Spleen (tissue), 7 donors: ENCODE data around the gene SACS.

ENCODE experiments used
- POLR2A ChIP-seq, 3 donors: fragments of 450-650 bp; IDR thresholded peaks; one replicate each; pipeline ENCODE4 v1.5.1; 2017; ENCODE audit warnings: antibody characterized with exemption in 3 of 3, mild to moderate bottlenecking in 1 of 3
- TF ChIP-seq, protein P1 (sequence below), 11 experiments: fragments of 200-600 bp in 7 of 11; fragments of 450-650 bp in 4 of 11; sonication (generic) in 4 of 11; IDR thresholded peaks in 8 of 11; conservative IDR thresholded peaks in 3 of 11; 1 replicate in 7 of 11; 2 replicates in 4 of 11; pipeline versions ENCODE4 v1.4.0 to v1.8.0; 2016 to 2021; ENCODE audit warnings: antibody characterized with exemption in 11 of 11, inconsistent platforms in 4 of 11, mild to moderate bottlenecking in 1 of 11
- donor health status: DM: no; HTN: no; CAD: no; lungs with moderate emphysema.
- donor health status: DM: no; HTN: no; CAD: no.
- donor health status: DM: no; HTN: no; CAD: no.

- TF ChIP-seq, protein P1, sequence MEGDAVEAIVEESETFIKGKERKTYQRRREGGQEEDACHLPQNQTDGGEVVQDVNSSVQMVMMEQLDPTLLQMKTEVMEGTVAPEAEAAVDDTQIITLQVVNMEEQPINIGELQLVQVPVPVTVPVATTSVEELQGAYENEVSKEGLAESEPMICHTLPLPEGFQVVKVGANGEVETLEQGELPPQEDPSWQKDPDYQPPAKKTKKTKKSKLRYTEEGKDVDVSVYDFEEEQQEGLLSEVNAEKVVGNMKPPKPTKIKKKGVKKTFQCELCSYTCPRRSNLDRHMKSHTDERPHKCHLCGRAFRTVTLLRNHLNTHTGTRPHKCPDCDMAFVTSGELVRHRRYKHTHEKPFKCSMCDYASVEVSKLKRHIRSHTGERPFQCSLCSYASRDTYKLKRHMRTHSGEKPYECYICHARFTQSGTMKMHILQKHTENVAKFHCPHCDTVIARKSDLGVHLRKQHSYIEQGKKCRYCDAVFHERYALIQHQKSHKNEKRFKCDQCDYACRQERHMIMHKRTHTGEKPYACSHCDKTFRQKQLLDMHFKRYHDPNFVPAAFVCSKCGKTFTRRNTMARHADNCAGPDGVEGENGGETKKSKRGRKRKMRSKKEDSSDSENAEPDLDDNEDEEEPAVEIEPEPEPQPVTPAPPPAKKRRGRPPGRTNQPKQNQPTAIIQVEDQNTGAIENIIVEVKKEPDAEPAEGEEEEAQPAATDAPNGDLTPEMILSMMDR (IDR thresholded peaks at IDR 0.05 in 8 of 11, conservative IDR thresholded peaks at IDR 0.05 in 3 of 11), result no peak
- no peak for TF ChIP-seq POLR2A (IDR thresholded peaks at IDR 0.05)
Observed at GRCh38 chr13:23372264-23372906, 61.1 kb downstream of the SACS start.
